HG03064 (cell line): Measurements from ENCODE around the gene PATL2.
"Not testable (repeated sequence)": the region's sequence is repeated elsewhere in the genome, so short reads cannot be mapped to it uniquely, and the experiment has no call there.

Experiments used
- ATAC-seq: cut with Tn5 transposase; IDR thresholded peaks from one replicate; pipeline ENCODE4 v1.9.1; 2021; ENCODE audit warnings: low read depth; ENCODE audit not compliant: unreplicated experiment

Gene PATL2

GRCh38 chr15:44656913-44657312 lies 54.2 kb downstream of the PATL2 start:
- no peak for ATAC-seq

GRCh38 chr15:44656298-44656697 lies 54.8 kb downstream of the PATL2 start:
- no peak for ATAC-seq

GRCh38 chr15:44654858-44655257 lies 56.3 kb downstream of the PATL2 start:
- no peak for ATAC-seq

GRCh38 chr15:44647637-44648036 lies 63.5 kb downstream of the PATL2 start:
- no peak for ATAC-seq

GRCh38 chr15:44647036-44647435 lies 64.1 kb downstream of the PATL2 start:
- no peak for ATAC-seq

- ATAC-seq: no peak
Measured at GRCh38 chr15:44646460-44646859, 64.7 kb downstream of the PATL2 start.

GRCh38 chr15:44641651-44642050 lies 69.5 kb downstream of the PATL2 start:
- ATAC-seq: no peak

GRCh38 chr15:44636976-44637375 lies 74.1 kb downstream of the PATL2 start:
- ATAC-seq: no peak

GRCh38 chr15:44633603-44634002 lies 77.5 kb downstream of the PATL2 start:
- ATAC-seq: no peak

- not testable (repeated sequence) for ATAC-seq
Measured at GRCh38 chr15:44625286-44625685, 85.8 kb downstream of the PATL2 start.

GRCh38 chr15:44623178-44623577 lies 87.9 kb downstream of the PATL2 start:
- no peak for ATAC-seq

- ATAC-seq: no peak
Measured at GRCh38 chr15:44620081-44620480, 91.0 kb downstream of the PATL2 start.

GRCh38 chr15:44616974-44617373 lies 94.1 kb downstream of the PATL2 start:
- no peak for ATAC-seq
